Measurements from ENCODE around the gene RCOR2. TPM values are rescaled to one million over a fixed set of nuclear protein-coding genes. Genes with fewer than 3 reads are reported as not detected.

Gene RCOR2
- total RNA-seq, 1 donor from 2014 or later: 2.6 TPM

GRCh38 chr11:63873311-63873710 is 43.7 kb downstream of the RCOR2 start:
- H3K27ac Mint-ChIP-seq (ENCODE audit: unreplicated experiment): peak overlapping the region; percentile 70
- no peak overlapping the region for H3K4me3 Mint-ChIP-seq (ENCODE audit: unreplicated experiment)
- peaks cover under 1% of the 10 kb centered on the region for H3K36me3 Mint-ChIP-seq (ENCODE audit: unreplicated experiment)
- TF ChIP-seq CTCF (IDR thresholded peaks at IDR 0.05): no peak
- no peaks in the 10 kb centered on the region for H3K9me3 Mint-ChIP-seq (ENCODE audit: unreplicated experiment)
- no peak for DNase-seq (ENCODE audit: extremely low spot score, unreplicated experiment)
- no peaks in the 10 kb centered on the region for H3K27me3 Mint-ChIP-seq (ENCODE audit: unreplicated experiment)
- H3K4me1 Mint-ChIP-seq (ENCODE audit: unreplicated experiment): peaks cover 50% of the 10 kb centered on the region

GRCh38 chr11:63872800-63873197 is 44.2 kb downstream of the RCOR2 start:
- peaks cover 2% of the 10 kb centered on the region for H3K36me3 Mint-ChIP-seq (ENCODE audit: unreplicated experiment)
- H3K27ac Mint-ChIP-seq (ENCODE audit: unreplicated experiment): peak overlapping the region; percentile 74
- no peak overlapping the region for H3K4me3 Mint-ChIP-seq (ENCODE audit: unreplicated experiment)
- no peak for DNase-seq (ENCODE audit: extremely low spot score, unreplicated experiment)
- no peak for TF ChIP-seq CTCF (IDR thresholded peaks at IDR 0.05)
- no peaks in the 10 kb centered on the region for H3K9me3 Mint-ChIP-seq (ENCODE audit: unreplicated experiment)
- peaks cover 50% of the 10 kb centered on the region for H3K4me1 Mint-ChIP-seq (ENCODE audit: unreplicated experiment)
- no peaks in the 10 kb centered on the region for H3K27me3 Mint-ChIP-seq (ENCODE audit: unreplicated experiment)

DNA sequence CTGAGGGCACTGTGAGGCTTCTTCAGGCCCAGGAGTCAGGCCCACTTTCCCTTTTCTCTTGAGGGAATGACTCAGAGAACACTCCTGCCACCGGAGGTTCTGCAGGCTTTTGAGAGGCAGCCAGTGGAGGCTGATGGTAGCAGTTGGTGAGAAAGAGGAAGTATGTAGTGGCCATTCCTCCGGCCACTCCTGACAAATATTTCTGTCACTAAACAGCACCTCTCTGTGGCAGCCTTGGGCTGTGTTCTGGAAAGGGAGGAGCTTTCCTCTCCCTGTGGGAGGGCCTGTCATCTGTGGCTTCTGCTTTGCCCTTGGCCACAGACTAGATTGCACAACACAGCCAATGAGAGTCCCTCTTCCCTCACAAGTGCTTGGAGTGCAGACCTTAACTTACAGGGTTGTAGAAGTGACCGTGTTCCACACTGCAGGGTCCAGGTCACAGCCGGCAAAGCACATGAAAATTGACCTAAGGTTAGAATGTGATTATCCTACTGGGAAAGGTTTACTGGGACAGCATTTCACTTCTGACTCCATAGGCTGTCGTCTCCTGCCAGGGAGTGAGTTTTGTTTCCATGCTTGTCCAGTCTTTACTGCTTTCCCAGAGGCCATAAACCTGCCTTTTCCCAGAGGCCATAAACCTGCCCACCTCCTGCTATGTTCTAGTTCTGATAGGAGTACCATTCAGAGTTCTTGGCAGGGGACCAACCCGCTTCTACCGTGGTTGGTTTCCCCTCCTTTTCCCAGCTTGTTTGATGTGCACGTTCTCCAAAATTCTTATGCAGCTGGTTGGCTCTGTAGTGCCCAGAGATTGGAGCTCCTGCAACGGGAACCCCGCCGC is 44.8 kb downstream of the RCOR2 start:
- H3K4me1 Mint-ChIP-seq (ENCODE audit: unreplicated experiment): peaks cover 50% of the 10 kb centered on the region
- no peak for DNase-seq (ENCODE audit: extremely low spot score, unreplicated experiment)
- H3K27ac Mint-ChIP-seq (ENCODE audit: unreplicated experiment): peak overlapping the region; percentile 74
- H3K9me3 Mint-ChIP-seq (ENCODE audit: unreplicated experiment): no peaks in the 10 kb centered on the region
- no peak overlapping the region for H3K4me3 Mint-ChIP-seq (ENCODE audit: unreplicated experiment)
- TF ChIP-seq CTCF (IDR thresholded peaks at IDR 0.05): peak; percentile 49
- H3K27me3 Mint-ChIP-seq (ENCODE audit: unreplicated experiment): no peaks in the 10 kb centered on the region
- peaks cover 5% of the 10 kb centered on the region for H3K36me3 Mint-ChIP-seq (ENCODE audit: unreplicated experiment)

GRCh38 chr11:63870351-63871140 is 46.4 kb downstream of the RCOR2 start:
- DNase-seq (ENCODE audit: extremely low spot score, unreplicated experiment): no peak
- TF ChIP-seq CTCF (IDR thresholded peaks at IDR 0.05): no peak
- Mint-ChIP-seq H3K36me3 (ENCODE audit: unreplicated experiment) (peaks cover 5% of the 10 kb centered on the region), H3K27ac (ENCODE audit: unreplicated experiment) (peak overlapping the region; percentile 55), H3K9me3 (ENCODE audit: unreplicated experiment) (no peaks in the 10 kb centered on the region), H3K4me3 (ENCODE audit: unreplicated experiment) (no peak overlapping the region), H3K27me3 (ENCODE audit: unreplicated experiment) (no peaks in the 10 kb centered on the region), H3K4me1 (ENCODE audit: unreplicated experiment) (peaks cover 61% of the 10 kb centered on the region)

GRCh38 chr11:63869683-63870082 is 47.3 kb downstream of the RCOR2 start:
- no peaks in the 10 kb centered on the region for H3K27me3 Mint-ChIP-seq (ENCODE audit: unreplicated experiment)
- no peak overlapping the region for H3K4me3 Mint-ChIP-seq (ENCODE audit: unreplicated experiment)
- DNase-seq (ENCODE audit: extremely low spot score, unreplicated experiment): no peak

More at GRCh38 chr11:63869683-63870082, 47.3 kb downstream of the RCOR2 start:
- peaks cover 5% of the 10 kb centered on the region for H3K36me3 Mint-ChIP-seq (ENCODE audit: unreplicated experiment)
- no peak for TF ChIP-seq CTCF (IDR thresholded peaks at IDR 0.05)
- peaks cover 61% of the 10 kb centered on the region for H3K4me1 Mint-ChIP-seq (ENCODE audit: unreplicated experiment)
- H3K27ac Mint-ChIP-seq (ENCODE audit: unreplicated experiment): peak overlapping the region; percentile 55
- no peaks in the 10 kb centered on the region for H3K9me3 Mint-ChIP-seq (ENCODE audit: unreplicated experiment)

Measured in osteocyte (in vitro differentiated cells).